Stimulated activated CD8-positive, alpha-beta memory T cell treated with anti-CD3 and anti-CD28 coated beads, Interleukin-4, amount 100 ng/mL, for 48 hours (primary cell): Measurements from ENCODE around the gene TFPI.
"Not testable (repeated sequence)": the region's sequence is repeated elsewhere in the genome, so short reads cannot be mapped to it uniquely, and the experiment has no call there.

Experiments used
- DNase-seq: peaks from one replicate; pipeline ENCODE4 v3.0.0-alpha.2; 2020

The TFPI gene

DNA sequence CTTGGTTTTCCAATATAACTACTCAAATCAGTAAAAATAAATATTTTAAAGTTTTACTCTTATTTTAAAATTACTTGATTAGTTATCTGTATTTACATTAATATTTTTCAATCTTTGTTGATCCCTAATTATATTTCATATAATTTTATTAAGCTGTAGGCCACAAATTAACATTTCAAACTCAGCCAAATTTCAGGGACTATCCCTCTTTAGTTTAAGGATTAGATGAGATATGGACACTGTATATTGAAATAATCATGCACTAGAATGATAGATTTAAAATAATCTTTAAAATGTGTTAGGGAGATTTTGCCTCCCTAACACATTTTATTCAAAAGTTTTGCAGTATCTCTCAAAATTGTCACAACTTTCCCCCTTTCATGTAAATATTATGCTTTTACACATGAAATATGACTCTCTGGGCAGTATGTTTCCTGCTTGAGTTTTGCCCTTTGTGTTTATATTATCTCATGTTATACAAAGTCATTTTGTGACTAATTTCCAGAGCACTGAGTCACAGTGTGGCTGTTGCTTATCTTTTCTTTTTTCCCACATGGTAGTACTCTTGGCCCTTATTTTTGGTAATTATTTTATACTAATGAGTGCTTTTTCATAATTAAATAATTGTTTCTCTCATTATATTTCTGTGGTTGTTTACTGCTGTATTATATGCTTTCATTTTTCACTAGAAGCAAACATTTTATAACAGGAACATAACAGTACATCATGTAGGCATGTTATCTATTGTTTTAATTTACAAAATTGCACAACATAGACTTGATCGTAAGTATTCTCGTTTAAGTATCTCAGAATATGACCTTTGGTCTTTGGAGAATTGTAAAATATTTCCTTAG, 1.2 kb downstream of the TFPI start:
- no peak for DNase-seq

DNA sequence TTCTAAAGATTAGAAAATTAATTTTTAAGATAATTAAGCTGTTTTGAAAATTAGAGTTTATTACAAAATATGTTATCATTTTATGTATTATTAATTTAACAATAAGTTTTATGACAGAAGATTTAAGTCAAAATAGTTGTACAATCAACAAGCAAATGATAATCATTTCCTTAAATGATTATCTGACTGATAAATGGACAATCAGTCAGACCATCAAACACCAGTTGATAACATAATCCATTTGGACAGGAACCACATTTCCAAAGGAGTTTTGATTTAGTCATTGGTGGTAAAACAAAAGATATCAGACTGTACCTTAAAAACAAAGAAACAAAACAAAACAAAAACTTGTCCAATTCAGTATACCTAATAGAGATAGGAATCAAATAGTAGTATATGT, 1.9 kb downstream of the TFPI start:
- no peak for DNase-seq

DNA sequence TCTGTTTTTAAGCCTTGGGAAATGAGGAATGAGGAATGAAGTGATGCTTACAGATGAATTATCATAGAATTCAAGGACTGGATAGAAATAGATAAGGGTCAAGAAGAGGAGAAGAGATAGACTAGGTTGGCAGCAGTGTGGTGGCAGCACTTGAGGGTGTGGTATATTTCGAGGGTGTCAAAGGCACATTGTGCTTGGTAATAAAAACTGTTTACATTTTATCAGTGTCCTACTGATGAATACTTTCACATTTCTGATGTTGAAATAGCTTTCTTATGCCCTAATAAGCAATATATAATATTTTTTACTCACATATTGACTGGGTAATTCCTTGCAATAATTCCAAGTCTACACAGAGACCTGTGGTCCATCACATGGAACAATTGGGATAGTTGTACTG, 3.4 kb downstream of the TFPI start:
- no peak for DNase-seq

DNA sequence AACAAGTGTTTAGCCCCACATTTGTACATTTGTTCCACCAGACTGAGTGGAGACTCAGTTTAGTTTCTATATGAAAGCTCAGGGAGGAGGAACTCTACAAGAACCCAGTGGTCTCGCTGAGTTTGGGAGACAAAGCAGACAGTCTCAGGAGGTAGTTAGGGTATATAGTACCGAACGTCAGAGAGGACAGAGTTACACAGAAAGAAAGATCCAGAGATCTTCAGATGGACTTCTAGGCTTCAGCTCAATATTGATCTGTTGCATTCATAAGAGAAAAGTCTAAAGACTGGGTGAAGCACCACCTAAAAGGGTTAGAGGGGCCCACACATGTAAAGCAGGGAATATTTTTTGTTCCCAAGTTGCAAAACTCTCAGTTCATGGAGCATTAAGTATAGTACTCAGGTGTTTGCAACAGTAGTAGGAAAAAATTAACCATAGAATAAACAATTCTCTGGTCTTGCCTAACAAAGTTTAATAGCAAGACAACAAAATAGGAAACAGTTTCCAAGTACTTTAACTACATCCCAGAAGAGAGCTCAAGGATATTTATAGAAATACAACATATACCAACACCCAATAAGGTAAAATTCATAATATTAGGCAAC, 4.2 kb downstream of the TFPI start:
- DNase-seq: no peak

DNA sequence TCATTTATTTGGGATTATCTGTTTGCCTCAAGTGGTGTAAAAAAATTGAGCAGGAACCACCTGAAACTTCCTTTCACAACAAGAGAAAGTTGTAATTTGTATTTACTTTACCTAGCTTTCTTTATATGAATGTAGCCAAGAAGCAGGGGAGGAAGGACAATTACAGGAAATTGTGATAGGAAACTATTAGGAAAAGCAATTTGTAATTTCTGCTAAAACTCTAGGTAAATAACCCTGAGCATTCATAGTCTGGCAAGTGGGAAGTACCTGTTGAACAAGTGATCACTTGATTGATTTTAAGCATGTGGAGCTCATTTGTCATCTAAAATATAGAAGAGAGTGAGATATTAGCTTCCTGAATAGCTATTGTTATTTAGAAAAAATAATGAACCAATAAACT, 5.0 kb downstream of the TFPI start:
- DNase-seq: no peak

DNA sequence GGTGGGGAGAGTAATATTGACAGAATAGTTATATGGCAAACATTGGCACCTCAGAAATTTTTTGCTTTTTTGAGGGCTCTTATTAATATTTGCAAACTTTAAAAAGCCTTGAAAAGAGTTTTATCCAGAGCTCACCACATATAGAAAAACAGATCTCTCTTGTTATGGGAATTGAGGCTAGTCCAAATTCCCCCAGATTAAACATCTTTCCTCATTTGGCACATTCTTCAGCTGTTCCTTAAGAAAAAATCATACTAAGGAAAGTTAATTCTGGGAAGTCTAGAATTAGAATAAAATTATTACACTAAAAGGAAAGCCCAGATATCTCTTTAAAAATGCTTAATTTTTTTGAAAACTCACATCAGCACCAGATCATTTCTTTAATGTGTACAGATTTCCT, 5.6 kb downstream of the TFPI start:
- DNase-seq: no peak

DNA sequence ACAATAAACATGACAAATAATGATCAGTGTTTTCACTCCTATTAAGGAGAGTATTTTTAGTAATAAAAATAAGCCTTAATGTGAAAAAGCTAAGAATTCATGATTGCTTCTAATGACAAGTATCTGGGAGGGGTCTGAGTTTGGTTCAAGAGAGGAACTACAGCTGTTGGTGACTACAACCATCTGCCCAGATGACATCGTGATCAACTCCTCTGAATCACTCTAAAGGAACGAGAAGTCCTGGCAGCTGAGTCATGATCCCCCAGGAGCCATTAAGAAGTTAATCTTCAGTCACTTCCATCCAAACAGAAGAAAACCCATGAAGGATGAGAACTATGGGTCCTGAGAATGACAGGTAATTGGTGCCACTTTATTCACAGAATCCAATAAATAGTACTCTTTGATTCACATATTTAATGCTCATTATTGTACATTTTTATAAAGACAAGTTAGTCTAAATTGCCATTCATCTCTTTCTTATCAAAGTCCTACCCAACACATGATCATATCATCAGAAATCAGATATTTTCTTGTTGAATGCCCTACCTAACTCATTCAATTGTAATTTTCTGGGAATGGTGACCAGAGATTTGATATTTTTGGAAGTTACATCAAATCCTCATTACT, 6.8 kb downstream of the TFPI start:
- no peak for DNase-seq

DNA sequence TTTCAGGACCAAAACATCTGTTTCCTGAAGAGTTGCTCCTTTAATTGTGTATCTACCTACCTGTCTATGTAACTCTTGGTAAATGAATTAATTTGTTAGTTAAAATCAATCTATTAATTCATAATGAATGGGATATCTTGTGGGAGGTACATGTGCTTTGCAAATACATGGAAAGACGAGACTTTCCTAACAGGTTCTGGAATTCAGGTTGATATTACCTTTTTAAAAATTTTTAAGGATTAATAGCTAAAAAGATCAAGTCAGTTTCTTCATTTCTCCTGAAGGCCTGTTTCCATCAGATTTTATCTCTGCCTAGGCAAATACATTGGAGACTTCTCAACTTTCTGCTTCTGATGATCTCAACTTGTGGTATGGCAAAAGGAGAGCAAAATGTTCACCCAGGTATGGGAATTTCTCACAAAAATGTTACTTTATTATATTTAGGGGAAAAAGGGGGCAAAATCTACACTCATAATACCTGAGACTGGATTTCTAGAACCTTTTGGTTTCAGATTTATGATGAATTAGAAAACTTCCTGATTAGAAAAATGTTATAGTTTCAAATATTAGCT, 7.4 kb downstream of the TFPI start:
- no peak for DNase-seq

DNA sequence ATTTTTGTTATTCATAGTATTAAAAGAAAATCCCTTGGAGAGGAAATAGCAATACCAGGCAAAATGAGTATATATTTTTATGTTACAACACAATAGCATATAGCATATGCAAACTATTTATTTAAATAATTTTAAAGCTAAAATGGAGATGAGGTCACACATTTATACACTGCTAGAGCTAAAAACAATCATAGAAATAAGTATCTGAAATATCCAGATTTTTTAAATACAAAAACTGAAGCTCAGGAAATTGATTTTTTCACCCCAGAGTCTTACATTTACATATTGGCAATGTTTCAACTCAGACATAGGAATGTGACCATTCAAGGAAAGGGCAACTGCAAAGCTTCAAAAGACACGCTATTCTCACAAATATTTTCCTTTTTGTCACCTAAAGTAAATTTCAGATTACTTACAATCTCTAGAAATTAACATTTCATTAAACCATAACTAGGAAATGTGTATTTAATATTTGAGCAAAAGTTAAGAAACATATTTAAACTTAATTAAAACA, 8.9 kb downstream of the TFPI start:
- DNase-seq: no peak

DNA sequence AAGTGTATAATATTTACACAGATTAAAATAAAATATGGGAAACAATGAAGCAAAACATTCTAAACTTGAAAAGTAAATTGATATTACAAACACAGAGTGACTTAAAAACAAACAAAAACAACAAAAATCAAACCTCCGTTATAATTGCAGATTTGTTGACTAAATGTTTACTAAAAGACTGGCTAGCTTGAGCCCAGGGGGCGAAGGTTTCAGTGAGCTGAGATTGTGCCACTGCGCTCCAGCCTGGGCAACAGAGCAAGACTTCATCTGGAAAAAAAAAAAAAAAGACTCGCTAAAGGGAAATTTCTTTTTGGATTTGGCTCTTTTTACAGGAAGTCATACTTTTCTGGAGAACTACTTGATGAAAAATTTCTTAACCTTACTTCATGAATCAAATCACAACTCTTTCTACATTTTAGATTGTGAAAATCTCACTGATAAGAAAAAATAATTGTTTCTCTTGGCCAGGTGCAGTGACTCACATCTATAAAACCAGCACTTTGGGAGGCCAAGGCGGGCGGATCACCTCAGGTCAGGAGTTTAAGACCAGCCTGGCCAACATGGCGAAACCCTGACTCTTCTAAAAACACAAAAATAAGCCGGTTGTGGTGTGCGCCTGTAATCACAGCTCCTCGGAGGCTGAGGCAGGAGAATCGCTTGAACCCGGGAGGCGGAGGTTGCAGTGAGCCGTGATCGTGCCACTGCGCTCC, 9.7 kb downstream of the TFPI start:
- no peak for DNase-seq

DNA sequence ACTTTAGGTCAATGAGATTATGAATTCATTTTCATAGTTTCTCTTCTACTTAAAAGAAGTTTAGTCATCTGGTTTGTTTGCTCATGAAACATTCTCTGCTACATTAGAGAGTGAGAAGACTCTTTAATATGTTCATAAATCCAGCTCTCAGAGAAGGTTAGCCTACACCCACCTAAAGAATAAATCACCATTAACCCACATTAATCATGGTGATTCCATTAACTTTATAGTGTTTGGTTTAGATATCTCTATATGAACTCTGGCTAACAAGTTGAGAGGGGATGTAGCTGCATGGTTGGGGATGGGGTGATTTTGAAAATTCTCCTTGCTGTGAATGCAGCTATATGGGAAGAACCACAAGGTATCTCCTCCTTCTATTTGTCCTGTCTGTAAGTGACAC, 10.7 kb downstream of the TFPI start:
- no peak for DNase-seq

DNA sequence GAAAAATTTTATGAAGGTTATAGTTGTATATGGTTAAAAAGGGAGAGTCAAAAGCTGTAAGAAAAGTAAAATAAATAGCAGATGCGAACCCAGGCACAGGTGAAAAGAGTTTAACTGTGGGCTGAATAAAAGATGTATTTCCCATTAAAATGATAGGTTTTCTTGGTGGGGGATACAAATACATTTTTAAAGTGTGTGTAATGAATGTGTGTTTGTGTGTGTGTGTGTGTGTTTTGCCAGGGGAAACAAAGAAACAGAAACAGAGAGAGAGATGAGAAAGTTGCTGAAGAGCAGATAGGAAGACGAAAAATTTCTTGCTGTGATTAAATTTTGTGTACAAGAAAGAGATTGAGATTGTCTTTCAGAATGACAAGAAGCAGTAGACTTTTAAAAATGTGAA, 12.1 kb downstream of the TFPI start:
- no peak for DNase-seq

DNA sequence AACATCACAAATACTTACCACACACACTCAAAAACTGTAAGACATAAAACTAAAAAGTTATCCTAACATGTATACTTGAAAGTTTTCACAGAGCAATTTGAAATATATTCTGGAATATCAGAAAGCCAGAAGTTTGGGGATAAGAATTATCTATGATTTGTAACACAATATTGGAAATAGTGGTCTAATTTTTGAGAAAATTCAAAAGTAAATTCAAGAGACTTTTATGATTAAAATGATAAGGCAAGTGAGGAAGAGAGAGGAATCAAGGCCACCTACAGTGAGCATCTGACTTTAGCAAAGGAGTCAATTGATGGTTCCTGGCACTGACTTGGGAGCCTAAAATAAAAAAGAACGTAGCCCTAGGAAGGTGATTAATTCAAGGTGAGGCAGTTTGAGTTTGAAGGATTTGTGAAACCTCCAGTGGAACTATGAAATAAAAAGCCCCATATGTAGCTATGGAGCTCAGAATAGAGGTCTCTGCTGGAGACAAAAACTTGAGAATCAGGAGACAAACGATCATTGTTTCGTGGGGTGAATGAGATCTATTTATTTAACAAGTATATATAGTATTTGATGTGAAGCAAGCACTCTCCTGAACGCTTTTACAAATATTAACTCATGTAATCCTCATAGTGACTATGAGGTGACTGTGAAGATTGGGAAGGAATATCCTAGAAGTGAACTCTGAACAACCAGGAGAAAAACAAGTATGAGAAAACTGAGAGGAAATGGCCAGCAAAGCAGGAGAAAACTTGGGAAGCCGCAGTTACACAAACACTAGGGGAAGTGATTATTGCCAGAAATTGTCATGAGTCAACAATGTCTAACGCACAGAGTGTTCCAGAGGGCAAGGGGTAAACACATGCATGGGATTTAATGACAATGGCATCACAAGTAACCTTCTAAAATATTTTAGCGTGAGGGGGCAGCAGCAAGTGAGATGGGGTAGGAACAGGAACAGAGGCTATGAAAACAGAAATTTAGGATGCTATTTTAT, 12.8 kb downstream of the TFPI start:
- DNase-seq: no peak

DNA sequence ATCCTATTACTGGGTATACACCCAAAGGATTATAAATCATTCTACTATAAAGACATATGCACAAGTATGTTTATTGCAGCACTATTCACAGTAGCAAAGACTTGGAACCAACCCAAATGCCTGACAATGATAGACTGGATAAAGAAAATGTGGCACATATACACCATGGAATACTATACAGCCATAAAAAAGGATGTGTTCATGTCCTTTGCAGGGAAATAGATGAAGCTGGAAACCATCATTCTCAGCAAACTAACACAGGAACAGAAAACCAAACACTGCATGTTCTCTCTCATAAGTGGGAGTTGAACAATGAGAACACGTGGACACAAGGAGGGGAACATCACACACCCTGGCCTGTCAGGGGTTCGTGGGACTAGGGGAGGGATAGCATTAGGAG, 16.0 kb downstream of the TFPI start:
- DNase-seq: not testable (repeated sequence)

DNA sequence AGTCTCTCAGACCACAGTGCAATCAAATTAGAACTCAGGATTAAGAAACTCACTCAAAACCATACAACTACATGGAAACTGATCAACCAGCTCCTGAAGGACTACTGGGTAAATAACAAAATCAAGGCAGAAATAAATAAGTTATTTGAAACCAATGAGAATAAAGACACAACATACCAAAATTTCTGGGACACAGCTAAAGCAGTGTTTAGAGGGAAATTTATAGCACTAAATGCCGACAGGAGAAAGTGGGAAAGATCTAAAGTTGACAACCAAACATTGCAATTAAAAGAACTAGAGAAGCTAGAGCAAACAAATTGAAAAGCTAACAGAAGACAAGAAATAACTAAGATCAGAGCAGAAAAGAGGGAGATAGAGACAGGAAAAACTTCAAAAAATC, 18.9 kb downstream of the TFPI start:
- DNase-seq: not testable (repeated sequence)

DNA sequence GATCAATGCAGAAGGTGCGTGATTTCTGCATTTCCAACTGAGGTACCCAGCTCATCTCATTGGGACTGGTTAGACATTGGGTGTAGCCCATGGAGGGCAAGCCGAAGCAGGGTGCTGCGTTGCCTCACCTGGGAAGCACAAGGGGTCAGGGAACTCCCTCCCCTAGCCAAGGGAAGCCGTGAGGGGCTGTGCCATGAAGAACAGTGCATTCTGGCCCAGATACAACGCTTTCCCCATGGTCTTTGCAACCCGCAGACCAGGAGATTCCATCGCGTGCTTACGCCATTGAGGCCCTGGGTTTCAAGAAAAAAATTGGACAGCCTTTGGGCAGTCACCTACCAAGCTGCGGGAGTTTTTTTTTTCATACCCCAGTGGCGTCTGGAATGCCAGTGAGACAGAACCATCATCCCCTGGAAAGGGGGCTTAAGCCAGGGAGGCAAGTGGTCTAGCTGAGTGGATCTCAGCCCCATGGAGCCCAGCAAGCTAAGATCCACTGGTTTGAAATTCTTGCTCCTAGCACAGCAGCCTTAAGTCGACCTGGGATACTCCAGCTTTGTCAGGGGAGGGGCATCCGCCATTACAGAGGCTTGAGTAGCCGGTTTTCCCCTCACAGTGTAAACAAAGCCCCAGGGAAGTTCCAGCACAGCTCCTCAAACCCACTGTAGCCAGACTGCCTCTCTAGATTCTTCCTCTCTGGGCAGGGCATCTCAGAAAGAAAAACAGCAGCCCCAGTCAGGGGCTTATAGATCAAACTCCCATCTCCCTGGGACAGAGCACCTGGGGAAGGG, 21.7 kb downstream of the TFPI start:
- DNase-seq: no peak

DNA sequence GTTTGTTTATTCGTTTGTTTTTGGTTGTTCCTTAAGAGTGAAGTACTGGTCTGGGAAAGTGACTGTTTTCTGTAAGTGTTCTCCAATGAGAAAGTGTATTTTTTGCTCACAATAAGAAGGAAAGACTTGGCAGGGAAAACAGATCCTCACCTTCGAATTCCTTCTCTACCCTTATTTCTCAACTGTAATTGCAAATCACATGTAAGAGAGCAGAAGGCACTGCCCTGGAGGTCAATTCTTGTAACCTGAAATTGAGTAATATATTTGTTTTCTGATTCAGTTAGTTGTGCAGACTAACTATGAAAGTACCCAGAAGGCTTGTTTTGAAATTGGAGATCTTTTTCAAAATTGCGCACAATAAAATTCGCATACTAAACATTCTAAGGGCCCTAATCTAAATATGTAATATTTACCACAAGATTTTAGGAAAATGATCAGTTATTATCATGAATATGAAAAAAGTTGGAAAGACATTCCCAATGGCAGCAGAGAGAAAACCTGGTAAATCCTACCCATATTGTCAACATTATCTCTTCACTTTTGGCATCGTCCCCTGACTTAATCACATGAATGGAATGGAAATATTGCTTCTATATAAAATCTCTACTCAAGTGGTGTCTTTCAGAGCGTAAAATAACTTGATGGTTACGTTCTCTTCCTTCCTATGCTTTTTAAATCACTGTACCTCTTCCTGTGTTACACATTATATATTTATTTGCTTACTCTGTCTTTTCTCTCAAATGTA, 24.1 kb downstream of the TFPI start:
- no peak for DNase-seq

DNA sequence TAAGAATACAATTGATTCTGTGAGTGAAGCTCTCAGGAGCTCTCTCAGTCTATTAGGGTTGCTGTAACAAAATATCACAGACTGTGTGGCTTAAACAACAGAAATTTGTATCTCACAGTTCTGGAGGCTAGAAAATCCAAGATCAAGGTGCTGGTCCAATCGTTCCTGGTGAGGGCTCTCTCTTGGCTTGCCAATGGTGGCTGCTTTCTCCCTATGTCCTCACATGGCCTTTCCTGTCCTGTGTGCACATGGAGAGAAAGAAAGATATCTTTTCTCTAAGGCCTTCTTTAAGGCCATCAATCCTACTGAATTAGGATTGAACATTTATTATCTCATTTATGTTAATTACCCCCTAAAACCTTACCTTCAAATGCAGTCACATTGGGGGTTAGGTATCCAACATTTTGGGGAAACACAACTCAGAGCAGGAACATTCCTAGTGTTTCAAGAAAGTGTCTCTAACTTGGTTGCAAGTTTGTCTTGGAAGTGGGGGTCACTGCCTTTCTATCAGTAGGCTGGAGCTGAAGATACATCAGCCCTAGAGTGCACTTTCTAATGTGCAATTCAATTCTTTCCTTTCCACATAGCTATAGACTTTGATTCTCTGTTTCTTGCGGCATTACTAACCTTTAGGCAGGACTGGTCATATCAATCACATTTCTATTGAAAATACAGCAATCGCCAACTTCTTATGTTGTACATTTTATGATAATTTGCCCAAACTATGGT, 24.8 kb downstream of the TFPI start:
- no peak for DNase-seq

DNA sequence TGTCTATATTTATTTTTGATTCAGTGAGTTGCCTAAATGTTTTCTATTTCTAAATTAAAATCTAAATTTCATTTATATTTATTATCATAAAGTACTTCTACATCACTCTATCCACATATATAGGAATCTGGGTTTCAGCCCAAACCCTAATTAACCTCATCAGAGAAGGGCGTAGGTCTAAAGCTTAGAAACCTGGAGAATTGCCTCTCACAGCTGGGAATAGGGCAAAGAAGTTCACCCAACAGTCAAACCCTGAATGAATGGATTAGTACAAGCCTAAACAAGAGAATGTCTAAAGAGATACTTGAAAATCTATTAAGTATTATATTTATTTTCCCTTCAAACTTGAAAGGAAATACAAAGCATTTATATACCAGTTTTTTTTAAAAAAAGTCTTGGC, 26.2 kb downstream of the TFPI start:
- no peak for DNase-seq
